HG02642 (cell line): Measurements from ENCODE around the gene GABRR3.

Experiments
- ATAC-seq: cut with Tn5 transposase; IDR thresholded peaks from one replicate; pipeline ENCODE4 v1.9.1; 2021; ENCODE audit warnings: mild to moderate bottlenecking; ENCODE audit not compliant: unreplicated experiment, poor library complexity

Gene GABRR3

GRCh38 chr3:98035208-98035607, at the start of gene GABRR3:
Gene GABRR3, minus strand, starts transcription at chr3:98035315. Its CDS starts 328 bp downstream, at chr3:98034987.
- ATAC-seq: no peak

GRCh38 chr3:98073486-98073885, 38.4 kb upstream of the GABRR3 start:
- ATAC-seq: no peak

- ATAC-seq: no peak
These were observed 35.7 kb upstream of the GABRR3 start for GRCh38 chr3:98070840-98071239.

GRCh38 chr3:98068824-98069223, 33.7 kb upstream of the GABRR3 start:
- ATAC-seq: no peak

GRCh38 chr3:98058244-98058960, 23.3 kb upstream of the GABRR3 start:
- ATAC-seq: no peak

GRCh38 chr3:98057631-98058030, 22.5 kb upstream of the GABRR3 start:
- ATAC-seq: no peak

GRCh38 chr3:98056035-98056434, 20.9 kb upstream of the GABRR3 start:
- no peak for ATAC-seq

- ATAC-seq: no peak
These were observed 14.2 kb upstream of the GABRR3 start for GRCh38 chr3:98049271-98049670.

GRCh38 chr3:98048586-98048985, 13.5 kb upstream of the GABRR3 start:
- ATAC-seq: no peak

- ATAC-seq: no peak
These were observed 6.2 kb upstream of the GABRR3 start for GRCh38 chr3:98041350-98041749.

GRCh38 chr3:98039322-98040024, 4.4 kb upstream of the GABRR3 start:
- ATAC-seq: peak; percentile 97

GRCh38 chr3:98038876-98039275, 3.8 kb upstream of the GABRR3 start:
- no peak for ATAC-seq

- ATAC-seq: no peak
These were observed 3.2 kb upstream of the GABRR3 start for GRCh38 chr3:98038286-98038685.

- no peak for ATAC-seq
These were observed 629 bp downstream of the GABRR3 start for GRCh38 chr3:98034486-98034885.

- ATAC-seq: no peak
These were observed 1.1 kb downstream of the GABRR3 start for GRCh38 chr3:98034036-98034435.

- ATAC-seq: no peak
These were observed 2.2 kb downstream of the GABRR3 start for GRCh38 chr3:98032904-98033303.

GRCh38 chr3:98032265-98032664, 2.9 kb downstream of the GABRR3 start:
- no peak for ATAC-seq

GRCh38 chr3:98029083-98029482, 6.0 kb downstream of the GABRR3 start:
- no peak for ATAC-seq

GRCh38 chr3:98027085-98027446, 8.0 kb downstream of the GABRR3 start:
- peak; percentile 39 for ATAC-seq

- peak; percentile 45 for ATAC-seq
These were observed 8.6 kb downstream of the GABRR3 start for GRCh38 chr3:98026425-98027084.

- ATAC-seq: no peak
These were observed 9.6 kb downstream of the GABRR3 start for GRCh38 chr3:98025392-98025945.
